Neural cell (in vitro differentiated cells): ENCODE results near the gene DTWD1. TPM values are rescaled to one million over a fixed set of nuclear protein-coding genes. Genes with fewer than 3 reads are reported as not detected.

ENCODE experiments used
- H2AFZ ChIP-seq: fragments of 200-600, 300-800 bp; sonication (generic), shearing (Covaris generic); 2 replicates; pipeline ENCODE4 v1.6.0; 2014; ENCODE audit warnings: low read depth, mild to moderate bottlenecking, antibody characterized with exemption, low read length, moderate library complexity
- H3F3A ChIP-seq: fragments of 200-600 bp; shearing (Covaris generic); 2 replicates; pipeline ENCODE4 v1.6.1; 2016; ENCODE audit warnings: mild to moderate bottlenecking, moderate library complexity, mixed read lengths, antibody characterized with exemption, low read length; ENCODE audit not compliant: insufficient read depth, poor library complexity, severe bottlenecking
- H3K27ac ChIP-seq: fragments of 200-600, 300-800 bp; sonication (generic), shearing (Covaris generic); 2 replicates; pipeline ENCODE4 v1.5.1; 2014; ENCODE audit warnings: mild to moderate bottlenecking, low read length, moderate library complexity
- H3K27me3 ChIP-seq: fragments of 300-800, 200-600 bp; sonication (generic), shearing (Covaris generic); 2 replicates; pipeline ENCODE4 v1.6.0; 2014; ENCODE audit warnings: mild to moderate bottlenecking, low read depth, low read length, moderate library complexity; ENCODE audit not compliant: insufficient read depth
- H3K36me3 ChIP-seq: fragments of 300-800, 200-600 bp; sonication (generic), shearing (Covaris generic); 2 replicates; pipeline ENCODE4 v1.5.1; 2014; ENCODE audit warnings: mild to moderate bottlenecking, antibody characterized with exemption, low read length, moderate library complexity; ENCODE audit not compliant: insufficient read depth
- H3K4me2 ChIP-seq: fragments of 300-800, 200-600 bp; sonication (generic), shearing (Covaris generic); 2 replicates; pipeline ENCODE4 v1.6.0; 2014; ENCODE audit warnings: mild to moderate bottlenecking, low read length
- H3K4me3 ChIP-seq: fragments of 300-800, 200-600 bp; sonication (generic), shearing (Covaris generic); 2 replicates; pipeline ENCODE4 v1.5.1; 2014; ENCODE audit warnings: mild to moderate bottlenecking, low read length, moderate library complexity
- H3K79me2 ChIP-seq: fragments of 200-600 bp; shearing (Covaris generic); replicated peaks from 2 replicates; pipeline ENCODE4 v1.6.0; 2014; ENCODE audit warnings: mild to moderate bottlenecking, low read length, moderate library complexity; ENCODE audit not compliant: insufficient read depth
- H3K9ac ChIP-seq: fragments of 300-800, 200-600 bp; sonication (generic), shearing (Covaris generic); 2 replicates; pipeline ENCODE4 v1.6.1; 2016; ENCODE audit warnings: mild to moderate bottlenecking, low read length, mixed read lengths
- H3K9me2 ChIP-seq: fragments of 200-600 bp; shearing (Covaris generic); 2 replicates; pipeline ENCODE4 v1.6.1; 2016; ENCODE audit warnings: mild to moderate bottlenecking, low read length, mixed read lengths; ENCODE audit not compliant: insufficient read depth
- H3K9me3 ChIP-seq: fragments of 200-600, 300-800 bp; sonication (generic), shearing (Covaris generic); 2 replicates; pipeline ENCODE4 v1.6.1; 2016; ENCODE audit warnings: mild to moderate bottlenecking, mixed run types, low read length, moderate library complexity, mixed read lengths
- H4K20me1 ChIP-seq: fragments of 200-600 bp; shearing (Covaris generic); 2 replicates; pipeline ENCODE4 v1.6.1; 2016; ENCODE audit warnings: mild to moderate bottlenecking, mixed run types; ENCODE audit not compliant: insufficient read depth
- EP300 ChIP-seq: fragments of 450-650 bp; conservative IDR thresholded peaks from 2 replicates; pipeline ENCODE4 v1.6.1; 2014; ENCODE audit warnings: antibody characterized with exemption, mild to moderate bottlenecking, moderate library complexity; ENCODE audit not compliant: poor library complexity, severe bottlenecking
- EZH2 ChIP-seq: fragments of 200-600, 300-800 bp; shearing (Covaris generic), sonication (generic); IDR thresholded peaks from 2 replicates; pipeline ENCODE4 v1.6.1; 2014; ENCODE audit warnings: antibody characterized with exemption, low read length, borderline replicate concordance, mild to moderate bottlenecking; ENCODE audit not compliant: insufficient read depth, poor library complexity, severe bottlenecking
- MXI1 ChIP-seq: fragments of 450-650 bp; conservative IDR thresholded peaks from 2 replicates; pipeline ENCODE4 v1.6.1; 2014; ENCODE audit warnings: antibody characterized with exemption, mild to moderate bottlenecking; ENCODE audit not compliant: poor library complexity, severe bottlenecking
- POLR2AphosphoS5 ChIP-seq: IDR thresholded peaks from 2 replicates; pipeline ENCODE4 v1.6.1; 2012
- RAD21 ChIP-seq: fragments of 450-650 bp; conservative IDR thresholded peaks from 2 replicates; pipeline ENCODE4 v1.6.1; 2014; ENCODE audit warnings: antibody characterized with exemption, mild to moderate bottlenecking, moderate library complexity
- REST ChIP-seq: IDR thresholded peaks from 2 replicates; pipeline ENCODE4 v1.6.1; 2012; ENCODE audit warnings: borderline replicate concordance
- SMC3 ChIP-seq: fragments of 450-650 bp; conservative IDR thresholded peaks from 2 replicates; pipeline ENCODE4 v1.6.1; 2014; ENCODE audit warnings: antibody characterized with exemption, mild to moderate bottlenecking, moderate library complexity; ENCODE audit not compliant: poor library complexity
- TAF1 ChIP-seq: IDR thresholded peaks from 2 replicates; pipeline ENCODE4 v1.6.1; 2012; ENCODE audit warnings: low read depth
- polyA plus RNA-seq: library from polyadenylated mRNA; depleted of rRNA; stranded (reverse); fragments of >200 nt; gene quantifications from 2 replicates; pipeline ENCODE4 v1.2.3, GENCODE V29; 2014
- TF ChIP-seq, protein P1 (sequence below): fragments of 450-650 bp; IDR thresholded peaks from 2 replicates; pipeline ENCODE4 v1.5.1; 2014; ENCODE audit warnings: antibody characterized with exemption, mild to moderate bottlenecking, moderate library complexity; ENCODE audit not compliant: poor library complexity, severe bottlenecking

The DTWD1 gene
- polyA plus RNA-seq, 1 donor from 2014 or later, result 16.5 TPM

- H3K9me3 ChIP-seq, result no peaks in the 10 kb centered on the region
Observed at GRCh38 chr15:49649987-49650386, 29.1 kb downstream of the DTWD1 start.

DNA sequence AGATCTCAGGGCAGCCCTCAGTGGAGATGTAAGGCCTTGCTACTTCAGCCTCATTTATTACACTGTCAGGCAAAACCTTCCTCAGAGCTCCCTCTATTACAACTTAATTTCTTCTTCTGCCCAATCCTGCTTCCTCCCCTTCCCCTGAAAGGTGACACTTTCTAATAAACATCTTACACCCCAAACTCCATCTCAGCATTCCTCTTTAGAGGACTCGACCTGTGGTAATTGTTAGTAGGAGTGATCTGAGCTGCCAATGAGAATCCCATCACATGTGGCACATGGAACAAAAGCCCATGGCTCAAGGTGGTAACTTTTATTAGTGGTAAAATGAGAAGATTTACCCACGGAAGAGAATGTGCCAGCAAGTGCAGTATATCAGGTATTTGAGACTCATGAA, 29.8 kb downstream of the DTWD1 start:
- Histone ChIP-seq H3K36me3 (no peaks in the 10 kb centered on the region), H2AFZ (no peak overlapping the region), H3K27me3 (no peaks in the 10 kb centered on the region), H3K9ac (no peak overlapping the region), H3K27ac (no peak overlapping the region), H3K79me2 (no peaks in the 10 kb centered on the region), H3F3A (no peaks in the 10 kb centered on the region), H3K9me3 (no peaks in the 10 kb centered on the region), H3K9me2 (no peaks in the 10 kb centered on the region), H3K4me2 (no peak overlapping the region), H3K4me3 (no peak overlapping the region), H4K20me1 (no peaks in the 10 kb centered on the region)
- TF ChIP-seq TAF1, result no peak
- no peak for TF ChIP-seq EZH2
- no peak for TF ChIP-seq POLR2AphosphoS5
- no peak for TF ChIP-seq EP300
- no peak for TF ChIP-seq REST
- TF ChIP-seq MXI1, result no peak
- no peak for TF ChIP-seq RAD21
- no peak for TF ChIP-seq SMC3
- TF ChIP-seq, protein P1, sequence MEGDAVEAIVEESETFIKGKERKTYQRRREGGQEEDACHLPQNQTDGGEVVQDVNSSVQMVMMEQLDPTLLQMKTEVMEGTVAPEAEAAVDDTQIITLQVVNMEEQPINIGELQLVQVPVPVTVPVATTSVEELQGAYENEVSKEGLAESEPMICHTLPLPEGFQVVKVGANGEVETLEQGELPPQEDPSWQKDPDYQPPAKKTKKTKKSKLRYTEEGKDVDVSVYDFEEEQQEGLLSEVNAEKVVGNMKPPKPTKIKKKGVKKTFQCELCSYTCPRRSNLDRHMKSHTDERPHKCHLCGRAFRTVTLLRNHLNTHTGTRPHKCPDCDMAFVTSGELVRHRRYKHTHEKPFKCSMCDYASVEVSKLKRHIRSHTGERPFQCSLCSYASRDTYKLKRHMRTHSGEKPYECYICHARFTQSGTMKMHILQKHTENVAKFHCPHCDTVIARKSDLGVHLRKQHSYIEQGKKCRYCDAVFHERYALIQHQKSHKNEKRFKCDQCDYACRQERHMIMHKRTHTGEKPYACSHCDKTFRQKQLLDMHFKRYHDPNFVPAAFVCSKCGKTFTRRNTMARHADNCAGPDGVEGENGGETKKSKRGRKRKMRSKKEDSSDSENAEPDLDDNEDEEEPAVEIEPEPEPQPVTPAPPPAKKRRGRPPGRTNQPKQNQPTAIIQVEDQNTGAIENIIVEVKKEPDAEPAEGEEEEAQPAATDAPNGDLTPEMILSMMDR, result no peak

More at GRCh38 chr15:49649987-49650386, 29.1 kb downstream of the DTWD1 start:
- Histone ChIP-seq H3K27me3 (no peaks in the 10 kb centered on the region), H2AFZ (no peak overlapping the region), H3K9ac (no peak overlapping the region), H3K79me2 (no peaks in the 10 kb centered on the region), H3K27ac (no peak overlapping the region), H4K20me1 (no peaks in the 10 kb centered on the region), H3K4me3 (no peak overlapping the region), H3K36me3 (no peaks in the 10 kb centered on the region), H3F3A (no peaks in the 10 kb centered on the region), H3K9me2 (no peaks in the 10 kb centered on the region), H3K4me2 (no peak overlapping the region)
- TF ChIP-seq EZH2 (no peak), REST (no peak), EP300 (no peak), SMC3 (no peak), RAD21 (no peak), TAF1 (no peak), MXI1 (no peak), POLR2AphosphoS5 (no peak)
